WTC11 (cell line): ENCODE measurements around the gene TMEM134. TPM values are rescaled to one million over a fixed set of nuclear protein-coding genes. Genes with fewer than 3 reads are reported as not detected.

Experiments
- ATAC-seq: fragments of 200-7000 bp; cut with Tn5 transposase; 2 replicates; pipeline ENCODE4 v1.10.0; 2021; ENCODE audit warnings: mild to moderate bottlenecking, moderate library complexity
- CTCF ChIA-PET: fragments of 300-600 bp; sonication (Branson Sonifier 250); formaldehyde crosslinking; loops from one replicate; lab custom pipeline; 2021; ENCODE audit warnings: antibody characterized with exemption; lab: Charles Lee
- POLR2A ChIA-PET: fragments of 350-600 bp; sonication (Branson Sonifier 250); formaldehyde crosslinking; loops from one replicate; lab custom pipeline; 2021; ENCODE audit warnings: antibody characterized with exemption; lab: Charles Lee
- DNase-seq: peaks from one replicate; pipeline ENCODE4 v3.0.0; 2021; ENCODE audit warnings: low spot score
- H3K27ac Mint-ChIP-seq: 2 replicates; pipeline ENCODE4 v1.8.0; 2021; ENCODE audit warnings: mixed read lengths
- H3K27me3 Mint-ChIP-seq: 2 replicates; pipeline ENCODE4 v1.8.0; 2021; ENCODE audit warnings: low read depth, mild to moderate bottlenecking, moderate library complexity, mixed read lengths
- H3K36me3 Mint-ChIP-seq: 2 replicates; pipeline ENCODE4 v1.8.0; 2021; ENCODE audit warnings: mixed read lengths
- H3K4me1 Mint-ChIP-seq: 2 replicates; pipeline ENCODE4 v1.8.0; 2022; ENCODE audit warnings: mixed read lengths
- H3K4me3 Mint-ChIP-seq: 2 replicates; pipeline ENCODE4 v1.8.0; 2021; ENCODE audit warnings: mild to moderate bottlenecking, moderate library complexity, mixed read lengths
- H3K9me3 Mint-ChIP-seq: 2 replicates; pipeline ENCODE4 v1.8.0; 2021; ENCODE audit warnings: mixed read lengths
- EMX1 ChIP-seq: fragments of 250-450 bp; sonication (Bioruptor Pico); IDR thresholded peaks from 2 replicates; pipeline ENCODE4 v1.8.0; 2021; ENCODE audit warnings: mild to moderate bottlenecking
- ERG ChIP-seq: fragments of 250-450 bp; sonication (Bioruptor Pico); IDR thresholded peaks from 2 replicates; pipeline ENCODE4 v1.8.0; 2021; ENCODE audit warnings: mild to moderate bottlenecking
- ETV6 ChIP-seq: sonication (generic); formaldehyde crosslinking; IDR thresholded peaks from 2 replicates; pipeline ENCODE4 v1.8.1; 2022; ENCODE audit warnings: mild to moderate bottlenecking, missing genetic modification reagents
- GABPB1 ChIP-seq: sonication (generic); formaldehyde crosslinking; IDR thresholded peaks from 2 replicates; pipeline ENCODE4 v1.8.1; 2023; ENCODE audit warnings: mild to moderate bottlenecking, missing genetic modification reagents
- IRF1 ChIP-seq: sonication (generic); formaldehyde crosslinking; IDR thresholded peaks from 2 replicates; pipeline ENCODE4 v1.8.0; 2023; ENCODE audit warnings: missing genetic modification reagents
- NFATC4 ChIP-seq: fragments of 250-450 bp; sonication (Bioruptor Pico); IDR thresholded peaks from 2 replicates; pipeline ENCODE4 v1.9.0; 2021; ENCODE audit warnings: mild to moderate bottlenecking
- NR3C1 ChIP-seq: sonication (generic); formaldehyde crosslinking; conservative IDR thresholded peaks from 2 replicates; pipeline ENCODE4 v1.8.1; 2023; ENCODE audit warnings: low read depth, mild to moderate bottlenecking, missing genetic modification reagents
- OVOL2 ChIP-seq: fragments of 250-450 bp; sonication (Bioruptor Pico); IDR thresholded peaks from 2 replicates; pipeline ENCODE4 v1.9.0; 2021; ENCODE audit warnings: mild to moderate bottlenecking, borderline replicate concordance
- PRDM15 ChIP-seq: sonication (generic); formaldehyde crosslinking; IDR thresholded peaks from 2 replicates; pipeline ENCODE4 v1.8.0; 2022; ENCODE audit warnings: missing genetic modification reagents
- RELA ChIP-seq: sonication (generic); formaldehyde crosslinking; IDR thresholded peaks from 2 replicates; pipeline ENCODE4 v1.8.1; 2022; ENCODE audit warnings: missing genetic modification reagents, mild to moderate bottlenecking, borderline replicate concordance
- SOX15 ChIP-seq: fragments of 250-450 bp; sonication (Bioruptor Pico); IDR thresholded peaks from 2 replicates; pipeline ENCODE4 v1.9.0; 2021; ENCODE audit warnings: mild to moderate bottlenecking
- SP1 ChIP-seq: sonication (generic); formaldehyde crosslinking; conservative IDR thresholded peaks from 2 replicates; pipeline ENCODE4 v1.8.1; 2022; ENCODE audit warnings: missing genetic modification reagents
- TEAD1 ChIP-seq: sonication (generic); formaldehyde crosslinking; IDR thresholded peaks from 2 replicates; pipeline ENCODE4 v1.8.0; 2022; ENCODE audit warnings: mild to moderate bottlenecking, missing genetic modification reagents
- TEAD4 ChIP-seq: sonication (generic); formaldehyde crosslinking; IDR thresholded peaks from 2 replicates; pipeline ENCODE4 v1.8.0; 2022; ENCODE audit warnings: mild to moderate bottlenecking, missing genetic modification reagents
- ZMAT4 ChIP-seq: fragments of 250-450 bp; sonication (Bioruptor Pico); IDR thresholded peaks from 2 replicates; pipeline ENCODE4 v1.9.0; 2021; ENCODE audit warnings: mild to moderate bottlenecking
- ZNF121 ChIP-seq: sonication (generic); formaldehyde crosslinking; IDR thresholded peaks from 2 replicates; pipeline ENCODE4 v1.8.0; 2023; ENCODE audit warnings: missing genetic modification reagents
- ZNF219 ChIP-seq: sonication (generic); formaldehyde crosslinking; IDR thresholded peaks from 2 replicates; pipeline ENCODE4 v1.8.0; 2023; ENCODE audit warnings: missing genetic modification reagents, mild to moderate bottlenecking, borderline replicate concordance
- ZNF317 ChIP-seq: sonication (generic); formaldehyde crosslinking; IDR thresholded peaks from 2 replicates; pipeline ENCODE4 v1.8.1; 2023; ENCODE audit warnings: low read depth, mild to moderate bottlenecking, moderate library complexity, missing genetic modification reagents, borderline replicate concordance
- total RNA-seq: library from RNA; stranded (reverse); gene quantifications from 3 replicates; pipeline ENCODE4 v1.2.3, GENCODE V29; 2021
- TF ChIP-seq, protein P1 (sequence below): fragments of 250-450 bp; sonication (Bioruptor Pico); IDR thresholded peaks from 2 replicates; pipeline ENCODE4 v1.9.0; 2021; ENCODE audit warnings: mild to moderate bottlenecking, borderline replicate concordance
- TF ChIP-seq, protein P2 (sequence below): sonication (generic); formaldehyde crosslinking; IDR thresholded peaks from 2 replicates; pipeline ENCODE4 v1.8.1; 2022; ENCODE audit warnings: mild to moderate bottlenecking, missing genetic modification reagents, moderate library complexity, borderline replicate concordance

TMEM134 gene
- total RNA-seq, 1 experiment from 2014 or later, result 55.6 TPM

DNA sequence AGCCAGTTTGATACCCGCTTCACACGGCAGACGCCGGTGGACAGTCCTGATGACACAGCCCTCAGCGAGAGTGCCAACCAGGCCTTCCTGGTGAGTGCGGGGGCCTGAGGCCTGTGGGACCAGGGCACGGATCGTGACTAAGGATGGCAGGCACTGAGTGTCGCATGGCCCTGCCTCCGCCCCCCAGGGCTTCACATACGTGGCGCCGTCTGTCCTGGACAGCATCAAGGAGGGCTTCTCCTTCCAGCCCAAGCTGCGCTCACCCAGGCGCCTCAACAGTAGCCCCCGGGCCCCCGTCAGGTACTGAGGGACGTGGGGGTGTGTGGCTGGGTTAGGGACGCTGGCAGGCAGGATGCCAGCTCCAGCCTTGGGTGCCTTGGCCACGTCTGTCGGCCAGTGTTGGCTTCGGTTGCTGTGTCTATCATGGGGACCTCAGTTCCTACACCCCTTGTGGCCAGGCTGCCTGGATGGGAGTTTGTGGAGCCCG is 34.6 kb downstream of the TMEM134 start (continued):
- TF ChIP-seq PRDM15 (CRISPR knock-in tag) (no peak), NR3C1 (CRISPR knock-in tag) (no peak), NFATC4 (no peak), IRF1 (no peak), OVOL2 (CRISPR knock-in tag) (no peak), ZMAT4 (CRISPR knock-in tag) (no peak), SP1 (CRISPR knock-in tag) (no peak), SOX15 (CRISPR knock-in tag) (no peak), ZNF219 (CRISPR knock-in tag) (no peak), ETV6 (CRISPR knock-in tag) (no peak), GABPB1 (CRISPR knock-in tag) (no peak), TEAD4 (CRISPR knock-in tag) (no peak)
- TF ChIP-seq, protein P1, sequence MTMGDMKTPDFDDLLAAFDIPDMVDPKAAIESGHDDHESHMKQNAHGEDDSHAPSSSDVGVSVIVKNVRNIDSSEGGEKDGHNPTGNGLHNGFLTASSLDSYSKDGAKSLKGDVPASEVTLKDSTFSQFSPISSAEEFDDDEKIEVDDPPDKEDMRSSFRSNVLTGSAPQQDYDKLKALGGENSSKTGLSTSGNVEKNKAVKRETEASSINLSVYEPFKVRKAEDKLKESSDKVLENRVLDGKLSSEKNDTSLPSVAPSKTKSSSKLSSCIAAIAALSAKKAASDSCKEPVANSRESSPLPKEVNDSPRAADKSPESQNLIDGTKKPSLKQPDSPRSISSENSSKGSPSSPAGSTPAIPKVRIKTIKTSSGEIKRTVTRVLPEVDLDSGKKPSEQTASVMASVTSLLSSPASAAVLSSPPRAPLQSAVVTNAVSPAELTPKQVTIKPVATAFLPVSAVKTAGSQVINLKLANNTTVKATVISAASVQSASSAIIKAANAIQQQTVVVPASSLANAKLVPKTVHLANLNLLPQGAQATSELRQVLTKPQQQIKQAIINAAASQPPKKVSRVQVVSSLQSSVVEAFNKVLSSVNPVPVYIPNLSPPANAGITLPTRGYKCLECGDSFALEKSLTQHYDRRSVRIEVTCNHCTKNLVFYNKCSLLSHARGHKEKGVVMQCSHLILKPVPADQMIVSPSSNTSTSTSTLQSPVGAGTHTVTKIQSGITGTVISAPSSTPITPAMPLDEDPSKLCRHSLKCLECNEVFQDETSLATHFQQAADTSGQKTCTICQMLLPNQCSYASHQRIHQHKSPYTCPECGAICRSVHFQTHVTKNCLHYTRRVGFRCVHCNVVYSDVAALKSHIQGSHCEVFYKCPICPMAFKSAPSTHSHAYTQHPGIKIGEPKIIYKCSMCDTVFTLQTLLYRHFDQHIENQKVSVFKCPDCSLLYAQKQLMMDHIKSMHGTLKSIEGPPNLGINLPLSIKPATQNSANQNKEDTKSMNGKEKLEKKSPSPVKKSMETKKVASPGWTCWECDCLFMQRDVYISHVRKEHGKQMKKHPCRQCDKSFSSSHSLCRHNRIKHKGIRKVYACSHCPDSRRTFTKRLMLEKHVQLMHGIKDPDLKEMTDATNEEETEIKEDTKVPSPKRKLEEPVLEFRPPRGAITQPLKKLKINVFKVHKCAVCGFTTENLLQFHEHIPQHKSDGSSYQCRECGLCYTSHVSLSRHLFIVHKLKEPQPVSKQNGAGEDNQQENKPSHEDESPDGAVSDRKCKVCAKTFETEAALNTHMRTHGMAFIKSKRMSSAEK (CRISPR knock-in tag), result no peak

DNA sequence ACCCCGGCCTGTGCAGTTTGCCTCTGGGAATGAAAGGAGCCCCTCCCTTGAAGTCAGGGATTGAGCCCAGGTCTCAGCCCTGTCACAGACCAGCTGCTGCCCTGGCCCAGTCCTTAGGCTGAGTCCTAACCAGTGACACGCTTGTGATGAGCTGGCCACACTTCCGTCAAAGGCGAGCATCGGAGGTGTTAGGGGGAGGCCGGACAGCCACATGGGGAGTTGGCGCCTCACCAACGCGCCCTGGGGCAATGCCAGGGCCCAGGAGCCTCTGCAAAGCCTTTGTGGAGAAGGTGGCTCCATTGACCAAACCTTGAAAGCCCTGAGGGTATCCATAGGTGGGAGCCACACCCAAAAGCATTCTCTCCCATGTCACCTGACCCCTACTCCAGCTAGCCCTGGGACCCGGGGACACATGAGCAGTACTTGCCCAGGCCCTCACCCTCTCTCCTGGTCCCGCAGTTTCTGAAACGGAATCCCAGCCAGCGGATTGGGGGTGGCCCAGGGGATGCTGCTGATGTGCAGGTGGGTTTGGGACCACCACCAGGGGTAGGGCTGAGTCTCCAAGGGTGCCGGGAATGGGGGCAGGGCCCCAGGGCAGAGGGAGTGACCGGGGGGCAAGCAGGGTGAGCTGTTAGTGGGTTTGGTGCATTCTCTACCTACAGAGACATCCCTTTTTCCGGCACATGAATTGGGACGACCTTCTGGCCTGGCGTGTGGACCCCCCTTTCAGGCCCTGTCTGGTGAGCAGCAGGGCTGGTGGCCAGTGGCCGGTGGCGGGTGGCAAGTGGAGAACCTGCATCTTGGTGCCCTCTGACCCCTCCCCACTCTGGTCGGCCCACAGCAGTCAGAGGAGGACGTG is 35.3 kb downstream of the TMEM134 start:
- Mint-ChIP-seq H3K27ac (no peak overlapping the region), H3K36me3 (peaks cover 9% of the 10 kb centered on the region), H3K27me3 (no peaks in the 10 kb centered on the region), H3K4me1 (peaks cover 10% of the 10 kb centered on the region), H3K4me3 (no peak overlapping the region), H3K9me3 (no peaks in the 10 kb centered on the region)
- CTCF ChIA-PET, result no interaction called here
- ATAC-seq (no peak), DNase-seq (no peak)
- TF ChIP-seq ERG (no peak), RELA (no peak), ZNF317 (no peak), EMX1 (no peak), TEAD1 (CRISPR knock-in tag) (no peak), ZNF121 (no peak)
- TF ChIP-seq, protein P2, sequence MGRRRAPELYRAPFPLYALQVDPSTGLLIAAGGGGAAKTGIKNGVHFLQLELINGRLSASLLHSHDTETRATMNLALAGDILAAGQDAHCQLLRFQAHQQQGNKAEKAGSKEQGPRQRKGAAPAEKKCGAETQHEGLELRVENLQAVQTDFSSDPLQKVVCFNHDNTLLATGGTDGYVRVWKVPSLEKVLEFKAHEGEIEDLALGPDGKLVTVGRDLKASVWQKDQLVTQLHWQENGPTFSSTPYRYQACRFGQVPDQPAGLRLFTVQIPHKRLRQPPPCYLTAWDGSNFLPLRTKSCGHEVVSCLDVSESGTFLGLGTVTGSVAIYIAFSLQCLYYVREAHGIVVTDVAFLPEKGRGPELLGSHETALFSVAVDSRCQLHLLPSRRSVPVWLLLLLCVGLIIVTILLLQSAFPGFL, result no peak
- POLR2A ChIA-PET, result no interaction called here
